Measurements from ENCODE around the gene FGF14.

GRCh38 chr13:102035969-102036368 is 365.9 kb downstream of the FGF14 start:
- no peak for TF ChIP-seq EZH2 (IDR thresholded peaks at IDR 0.05; ENCODE audit: borderline replicate concordance, low read depth, low read length, severe bottlenecking)
- no peak for TF ChIP-seq POLR2A (IDR thresholded peaks at IDR 0.05; ENCODE audit: low read depth, low read length)
